LNCAP (cell line): Measurements from ENCODE around the gene IKZF1.

Experiments
- CTCF ChIP-seq: fragments of 450-650 bp; IDR thresholded peaks from 2 replicates; pipeline ENCODE4 v1.5.1; 2017; ENCODE audit warnings: mild to moderate bottlenecking

Gene IKZF1

GRCh38 chr7:50418526-50419290, 114.2 kb downstream of the IKZF1 start:
- no peak for TF ChIP-seq CTCF

- no peak for TF ChIP-seq CTCF
Observed at GRCh38 chr7:50421043-50421442, 116.5 kb downstream of the IKZF1 start.

- TF ChIP-seq CTCF = no peak
Observed at GRCh38 chr7:50422858-50423257, 118.3 kb downstream of the IKZF1 start.

- no peak for TF ChIP-seq CTCF
Observed at GRCh38 chr7:50423860-50424259, 119.3 kb downstream of the IKZF1 start.

- TF ChIP-seq CTCF = no peak
Observed at GRCh38 chr7:50425318-50425717, 120.8 kb downstream of the IKZF1 start.

GRCh38 chr7:50426280-50427045, 121.9 kb downstream of the IKZF1 start:
- no peak for TF ChIP-seq CTCF

GRCh38 chr7:50427518-50427917, 123.0 kb downstream of the IKZF1 start:
- TF ChIP-seq CTCF = no peak
